GM12878 (cell line): ENCODE results near the gene VANGL1. TPM values are rescaled to one million over a fixed set of nuclear protein-coding genes. Genes with fewer than 3 reads are reported as not detected.

Experiments
- ATAC-seq: fragments of 200-7000 bp; cut with Tn5 transposase; 3 replicates; pipeline ENCODE4 v1.9.1; 2020; ENCODE audit warnings: mild to moderate bottlenecking, moderate library complexity
- BruUV-seq: library from RNA; stranded (reverse); fragments of 400-500 nt; replicated peaks from 2 replicates; lab custom pipeline; 2021; lab: Mats Ljungman, UMichigan
- CTCF ChIA-PET: fragments of 300-600 bp; sonication (Branson Sonifier 250); formaldehyde crosslinking; extraction: SDS; loops from one replicate; lab custom pipeline; 2021; ENCODE audit warnings: inconsistent platforms; lab: Yijun Ruan, JAX
- POLR2A ChIA-PET: fragments of 350-600 bp; formaldehyde crosslinking; extraction: SDS; loops from one replicate; lab custom pipeline; 2021; ENCODE audit warnings: inconsistent platforms; lab: Charles Lee
- RAD21 ChIA-PET: fragments of 300-600 bp; sonication (Branson Sonifier 250); formaldehyde crosslinking; loops from one replicate; lab custom pipeline; 2023; ENCODE audit warnings: antibody characterized with exemption; ENCODE audit not compliant: unreplicated experiment; lab: Charles Lee
- SMC1A ChIA-PET: fragments of 300-600 bp; sonication (Branson Sonifier 250); formaldehyde crosslinking; loops from one replicate; lab custom pipeline; 2023; ENCODE audit not compliant: unreplicated experiment, uncharacterized antibody; lab: Charles Lee
- DNase-seq: peaks from one replicate; pipeline ENCODE4 v3.0.0-alpha.2; 2011; ENCODE audit warnings: low read depth, low spot score
- FAIRE-seq: peaks from 3 replicates; lab custom pipeline; 2011; peaks lifted over from hg19 to GRCh38; lab: Jason Lieb, UNC
- H2AFZ ChIP-seq: 2 replicates; pipeline ENCODE4 v1.6.0; 2011; ENCODE audit warnings: low read depth, low read length, control low read depth; ENCODE audit not compliant: control insufficient read depth
- H3K27ac ChIP-seq: 2 replicates; pipeline ENCODE4 v1.5.1; 2011; ENCODE audit warnings: control low read depth; ENCODE audit not compliant: control insufficient read depth, insufficient read depth
- H3K27me3 ChIP-seq, 2 experiments: replicated peaks in 1 of 2; 2 replicates each; pipeline versions ENCODE4 v1.6.0 to v1.6.1; 2011; ENCODE audit warnings: low read length in 1 of 2; ENCODE audit not compliant: control insufficient read depth in 2 of 2, insufficient read depth in 2 of 2
- H3K36me3 ChIP-seq, 2 experiments: 2 replicates each; pipeline ENCODE4 v1.5.1; 2011; ENCODE audit warnings: low read length in 1 of 2; ENCODE audit not compliant: control insufficient read depth in 2 of 2, insufficient read depth in 2 of 2
- H3K4me1 ChIP-seq: 2 replicates; pipeline ENCODE4 v1.6.1; 2011; ENCODE audit warnings: mild to moderate bottlenecking, low read length, moderate library complexity, mixed read lengths; ENCODE audit not compliant: control insufficient read depth, insufficient read depth
- H3K4me2 ChIP-seq: 2 replicates; pipeline ENCODE4 v1.6.0; 2011; ENCODE audit warnings: control low read depth; ENCODE audit not compliant: control insufficient read depth, insufficient read depth
- H3K4me3 ChIP-seq: fragments of 200-600 bp; sonication (generic); 2 replicates; pipeline ENCODE4 v1.5.1; 2016
- H3K79me2 ChIP-seq: 2 replicates; pipeline ENCODE4 v1.6.0; 2011; ENCODE audit warnings: low read length; ENCODE audit not compliant: control insufficient read depth, insufficient read depth
- H3K9ac ChIP-seq: 2 replicates; pipeline ENCODE4 v1.8.0; 2011; ENCODE audit warnings: low read length, control low read depth, mixed read lengths; ENCODE audit not compliant: control insufficient read depth, insufficient read depth
- H3K9me3 ChIP-seq: replicated peaks from 3 replicates; pipeline ENCODE4 v1.5.1; 2011; ENCODE audit warnings: mild to moderate bottlenecking, low read length; ENCODE audit not compliant: control insufficient read depth, insufficient read depth
- H4K20me1 ChIP-seq: 2 replicates; pipeline ENCODE4 v1.6.0; 2011; ENCODE audit not compliant: control insufficient read depth, insufficient read depth
- ATF7 ChIP-seq: fragments of 450-650 bp; IDR thresholded peaks from 2 replicates; pipeline ENCODE4 v1.6.1; 2016; ENCODE audit warnings: low read depth, mild to moderate bottlenecking
- MYC ChIP-seq: IDR thresholded peaks from 2 replicates; pipeline ENCODE4 v1.6.1; 2011; ENCODE audit warnings: mild to moderate bottlenecking, low read length, moderate library complexity, inconsistent platforms; ENCODE audit not compliant: insufficient read depth, insufficient replicate concordance, insufficient read length, severe bottlenecking
- POLR2AphosphoS2 ChIP-seq: IDR thresholded peaks from 2 replicates; pipeline ENCODE4 v1.6.1; 2011; ENCODE audit warnings: low read depth, mild to moderate bottlenecking, low read length, improper control_type of control experiment, moderate library complexity
- SIX5 ChIP-seq: IDR thresholded peaks from 2 replicates; pipeline ENCODE4 v1.6.1; 2011; ENCODE audit warnings: mild to moderate bottlenecking, low read depth, low read length, moderate library complexity; ENCODE audit not compliant: severe bottlenecking
- TARDBP ChIP-seq: IDR thresholded peaks from 2 replicates; pipeline ENCODE4 v1.6.1; 2016; ENCODE audit warnings: borderline replicate concordance
- TCF7 ChIP-seq: IDR thresholded peaks from 2 replicates; pipeline ENCODE4 v1.6.1; 2014; ENCODE audit warnings: antibody characterized with exemption, borderline replicate concordance
- ZNF217 ChIP-seq: fragments of 450-650 bp; IDR thresholded peaks from 2 replicates; pipeline ENCODE4 v1.6.1; 2017; ENCODE audit warnings: antibody characterized with exemption, mild to moderate bottlenecking
- ZNF274 ChIP-seq: IDR thresholded peaks from one replicate; pipeline ENCODE4 v1.8.0; 2011; ENCODE audit not compliant: insufficient read length, insufficient read depth
- WGBS: methylation state at CpG from one replicate; pipeline ENCODE4 v1.1.6; 2016; ENCODE audit warnings: low lambda C conversion rate; ENCODE audit not compliant: insufficient replicate concordance, insufficient coverage; ENCODE audit errors: missing lambda C conversion rate; 5-methylcytosine and 5-hydroxymethylcytosine counted together
- in situ Hi-C: fragments of 300-500 bp; cut with MboI; formaldehyde crosslinking; loops from 9 replicates; pipeline ENCODE4 v1.14.3; 2018; ENCODE audit warnings: mixed read lengths
- intact Hi-C: fragments of 100-400 bp; cut with micrococcal nuclease; formaldehyde crosslinking; loops from one replicate; pipeline ENCODE4 v1.14.2; 2022; ENCODE audit not compliant: unreplicated experiment
- polyA plus RNA-seq, 11 experiments: library from polyadenylated mRNA; depleted of rRNA in 4 of 11; unstranded in 6 of 11; stranded (reverse) in 5 of 11; fragments of >200 nt; fragmentation: Nextera tagmentation in 4 of 11; fragmentation: Illumina TruSeq in 1 of 11; extraction: Ambion mirVana in 4 of 11; extraction: Trizol in 1 of 11; gene quantifications; 1 replicate in 1 of 11; 2 replicates in 10 of 11; pipeline versions ENCODE4 v1.2.1 to v1.2.3, GENCODE V29; 2011 to 2016; ENCODE audit warnings: inconsistent platforms in 2 of 11, missing spikeins in 2 of 11, low read depth in 1 of 11
- total RNA-seq, 4 experiments: library from RNA; depleted of rRNA in 3 of 4; stranded (reverse); fragments of >200 nt in 3 of 4; fragmentation: Illumina TruSeq in 1 of 4; extraction: Trizol in 1 of 4; gene quantifications; 2 replicates each; pipeline versions ENCODE4 v1.2.1 to v1.2.3, GENCODE V29; 2013 to 2021
- TF ChIP-seq, protein P1 (sequence below): fragments of 150-350 bp; IDR thresholded peaks from 2 replicates; pipeline ENCODE4 v1.6.1; 2014; ENCODE audit warnings: mild to moderate bottlenecking, low read depth, low read length
- TF ChIP-seq, protein P2 (sequence below): fragments of 450-650 bp; IDR thresholded peaks from 2 replicates; pipeline ENCODE4 v1.6.1; 2016; ENCODE audit warnings: mild to moderate bottlenecking

The VANGL1 gene
- total and polyA plus RNA-seq, 10 of the 15 experiments (the other 5 are each of a cell fraction or from before 2014, with no cell fraction given) = 0.71 to 12.9 (median 6.3) TPM

DNA sequence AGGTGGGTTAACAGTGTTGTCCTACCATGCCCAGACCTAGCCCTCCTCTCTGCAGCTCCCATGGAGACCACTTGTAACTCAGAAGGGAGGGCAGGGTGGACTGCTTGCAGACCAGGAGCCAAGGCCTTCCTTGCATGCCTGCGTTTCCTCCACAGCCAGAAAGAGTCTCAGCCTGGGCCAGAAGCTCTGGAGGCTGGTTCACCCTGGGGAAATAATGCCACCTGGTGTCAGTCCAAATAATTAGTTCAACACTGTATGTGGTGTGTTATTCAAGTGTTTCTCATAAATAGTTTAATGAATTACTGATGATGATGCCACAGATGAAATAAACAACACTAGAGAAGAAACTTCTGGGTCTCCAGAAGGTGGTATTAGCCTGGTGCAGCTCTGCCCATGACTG, 16.9 kb upstream of the VANGL1 start:
- TF ChIP-seq ZNF217 (no peak), ATF7 (no peak), ZNF274 (no peak)
- TF ChIP-seq, protein P1, sequence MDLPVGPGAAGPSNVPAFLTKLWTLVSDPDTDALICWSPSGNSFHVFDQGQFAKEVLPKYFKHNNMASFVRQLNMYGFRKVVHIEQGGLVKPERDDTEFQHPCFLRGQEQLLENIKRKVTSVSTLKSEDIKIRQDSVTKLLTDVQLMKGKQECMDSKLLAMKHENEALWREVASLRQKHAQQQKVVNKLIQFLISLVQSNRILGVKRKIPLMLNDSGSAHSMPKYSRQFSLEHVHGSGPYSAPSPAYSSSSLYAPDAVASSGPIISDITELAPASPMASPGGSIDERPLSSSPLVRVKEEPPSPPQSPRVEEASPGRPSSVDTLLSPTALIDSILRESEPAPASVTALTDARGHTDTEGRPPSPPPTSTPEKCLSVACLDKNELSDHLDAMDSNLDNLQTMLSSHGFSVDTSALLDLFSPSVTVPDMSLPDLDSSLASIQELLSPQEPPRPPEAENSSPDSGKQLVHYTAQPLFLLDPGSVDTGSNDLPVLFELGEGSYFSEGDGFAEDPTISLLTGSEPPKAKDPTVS = no peak
- TF ChIP-seq, all 136 proteins: peak for 0
- no TSS peak for BruUV-seq
- Histone ChIP-seq H3K27me3 (no peaks in the 10 kb centered on the region), H3K36me3 (no peaks in the 10 kb centered on the region), H3K27ac (no peak overlapping the region), H3K4me2 (no peak overlapping the region), H3K79me2 (no peaks in the 10 kb centered on the region), H3K4me3 (no peak overlapping the region), H4K20me1 (no peaks in the 10 kb centered on the region), H3K9me3 (peaks cover 10% of the 10 kb centered on the region; the same call in 2 of the 3 replicates), H3K9ac (no peak overlapping the region), H2AFZ (no peak overlapping the region), H3K4me1 (no peaks in the 10 kb centered on the region)
- in situ Hi-C loops (no loop called here), intact Hi-C loops (no loop called here)
- POLR2A ChIA-PET = no interaction called here
- RAD21 ChIA-PET = no interaction called here
- FAIRE-seq = no peak
- 19% methylated on average over 1 of the region's 1 CpG for WGBS
- no peak for DNase-seq
- no peak for ATAC-seq
- SMC1A ChIA-PET = interaction anchor here (1.9 kb wide), 1 partner anchor 16 kb away, joined by 5 read pairs; no protein-coding TSS in a partner anchor
- CTCF ChIA-PET = interaction anchor here (0.8 kb wide), 1 partner anchor 24 kb away, joined by 3 read pairs; no protein-coding TSS in a partner anchor

DNA sequence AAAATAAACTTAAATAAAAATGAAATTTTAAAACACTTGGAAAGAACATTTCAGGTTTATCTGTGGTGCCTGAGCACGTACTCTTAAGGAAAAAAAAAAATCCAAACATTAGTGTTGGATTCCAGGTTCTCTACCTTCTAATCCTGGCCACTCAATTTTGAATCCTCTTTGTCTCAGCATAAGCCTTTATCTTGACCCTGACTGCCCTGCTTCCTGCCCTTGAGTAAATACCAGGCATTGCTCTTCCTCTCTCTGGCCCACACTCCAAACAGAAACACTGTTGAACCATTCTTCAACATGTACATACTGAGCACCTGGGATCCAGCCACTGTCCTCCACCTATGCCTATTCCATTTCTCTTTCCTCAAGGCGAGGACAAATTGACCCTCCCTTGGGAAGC, 11.4 kb upstream of the VANGL1 start:
- in situ Hi-C loops = no loop called here

More for the DNA sequence above, 11.4 kb upstream of the VANGL1 start:
- H4K20me1 ChIP-seq = no peaks in the 10 kb centered on the region
- H3K79me2 ChIP-seq = no peaks in the 10 kb centered on the region
- CTCF ChIA-PET = no interaction called here
- H3K4me3 ChIP-seq = no peak overlapping the region
- SMC1A ChIA-PET = no interaction called here
- H3K4me1 ChIP-seq = no peaks in the 10 kb centered on the region
- WGBS = 4% methylated on average over 2 of the region's 2 CpGs
- POLR2A ChIA-PET = no interaction called here
- H3K4me2 ChIP-seq = no peak overlapping the region
- FAIRE-seq (no peak), DNase-seq (no peak), ATAC-seq (no peak)
- no peak overlapping the region for H2AFZ ChIP-seq
- RAD21 ChIA-PET = no interaction called here
- BruUV-seq = no TSS peak
- H3K27me3 ChIP-seq = no peaks in the 10 kb centered on the region; a peak in 1 of 4 replicates
- no peaks in the 10 kb centered on the region; the same call in 2 of the 3 replicates for H3K9me3 ChIP-seq
- intact Hi-C loops = no loop called here
- H3K27ac ChIP-seq = no peak overlapping the region
- H3K9ac ChIP-seq = no peak overlapping the region
- no peaks in the 10 kb centered on the region for H3K36me3 ChIP-seq
- TF ChIP-seq POLR2AphosphoS2 (no peak), SIX5 (no peak), TARDBP (no peak), TCF7 (no peak), MYC (no peak)
- TF ChIP-seq, protein P2, sequence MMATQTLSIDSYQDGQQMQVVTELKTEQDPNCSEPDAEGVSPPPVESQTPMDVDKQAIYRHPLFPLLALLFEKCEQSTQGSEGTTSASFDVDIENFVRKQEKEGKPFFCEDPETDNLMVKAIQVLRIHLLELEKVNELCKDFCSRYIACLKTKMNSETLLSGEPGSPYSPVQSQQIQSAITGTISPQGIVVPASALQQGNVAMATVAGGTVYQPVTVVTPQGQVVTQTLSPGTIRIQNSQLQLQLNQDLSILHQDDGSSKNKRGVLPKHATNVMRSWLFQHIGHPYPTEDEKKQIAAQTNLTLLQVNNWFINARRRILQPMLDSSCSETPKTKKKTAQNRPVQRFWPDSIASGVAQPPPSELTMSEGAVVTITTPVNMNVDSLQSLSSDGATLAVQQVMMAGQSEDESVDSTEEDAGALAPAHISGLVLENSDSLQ = no peak
